Measurements from ENCODE around the gene VKORC1.

DNA sequence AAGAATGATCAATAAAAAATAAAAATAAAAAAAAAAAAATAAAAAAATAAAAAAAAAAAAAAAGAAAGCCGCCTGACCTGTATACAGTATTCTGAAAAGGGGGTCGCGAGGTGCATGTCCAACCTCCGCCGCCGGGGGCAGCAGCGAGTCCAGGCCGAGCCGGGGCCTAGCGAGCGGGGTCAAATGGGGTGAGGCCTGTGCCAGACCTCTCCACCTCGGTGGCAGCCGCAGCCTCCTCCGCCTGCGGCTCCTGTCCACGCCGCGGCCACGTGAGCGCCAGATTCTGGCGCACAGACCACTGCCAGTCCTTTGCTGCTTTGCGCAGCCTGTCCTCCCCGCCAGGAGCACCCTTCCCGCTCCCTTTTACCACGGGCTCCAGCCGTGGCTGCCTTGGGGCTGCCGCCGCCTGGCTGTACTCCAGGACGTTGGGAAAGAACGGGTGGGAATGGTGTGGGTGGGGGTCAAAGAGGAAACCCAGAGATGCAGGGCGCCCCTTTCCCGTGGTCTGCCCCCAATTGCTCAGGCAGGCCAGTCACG, 11.1 kb upstream of the VKORC1 start:
- TF ChIP-seq, protein P1, sequence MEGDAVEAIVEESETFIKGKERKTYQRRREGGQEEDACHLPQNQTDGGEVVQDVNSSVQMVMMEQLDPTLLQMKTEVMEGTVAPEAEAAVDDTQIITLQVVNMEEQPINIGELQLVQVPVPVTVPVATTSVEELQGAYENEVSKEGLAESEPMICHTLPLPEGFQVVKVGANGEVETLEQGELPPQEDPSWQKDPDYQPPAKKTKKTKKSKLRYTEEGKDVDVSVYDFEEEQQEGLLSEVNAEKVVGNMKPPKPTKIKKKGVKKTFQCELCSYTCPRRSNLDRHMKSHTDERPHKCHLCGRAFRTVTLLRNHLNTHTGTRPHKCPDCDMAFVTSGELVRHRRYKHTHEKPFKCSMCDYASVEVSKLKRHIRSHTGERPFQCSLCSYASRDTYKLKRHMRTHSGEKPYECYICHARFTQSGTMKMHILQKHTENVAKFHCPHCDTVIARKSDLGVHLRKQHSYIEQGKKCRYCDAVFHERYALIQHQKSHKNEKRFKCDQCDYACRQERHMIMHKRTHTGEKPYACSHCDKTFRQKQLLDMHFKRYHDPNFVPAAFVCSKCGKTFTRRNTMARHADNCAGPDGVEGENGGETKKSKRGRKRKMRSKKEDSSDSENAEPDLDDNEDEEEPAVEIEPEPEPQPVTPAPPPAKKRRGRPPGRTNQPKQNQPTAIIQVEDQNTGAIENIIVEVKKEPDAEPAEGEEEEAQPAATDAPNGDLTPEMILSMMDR (IDR thresholded peaks at IDR 0.05), result peak; percentile 70 to 86 (median 80)
- TF ChIP-seq EP300 (IDR thresholded peaks at IDR 0.05) (peak in 1 of 4 donors; percentile 71), POLR2A (IDR thresholded peaks at IDR 0.05) (no peak)
